Muscle of leg (tissue), 11 donors: Measurements from ENCODE around the gene RIPOR2. TPM values are rescaled to one million over a fixed set of nuclear protein-coding genes. Genes with fewer than 3 reads are reported as not detected.
A peak's percentile ranks its signal among the peaks of the same experiment; 100 is the strongest.

Source experiments
- DNase-seq: peaks from one replicate; pipeline ENCODE4 v3.0.0; 2013
- H3K27ac ChIP-seq: one replicate; pipeline ENCODE4 v1.5.1; 2013; ENCODE audit warnings: mild to moderate bottlenecking, low read length, control low read depth
- H3K27me3 ChIP-seq: one replicate; pipeline ENCODE4 v1.6.1; 2013; ENCODE audit warnings: low read length; ENCODE audit not compliant: control insufficient read depth, insufficient read depth
- H3K36me3 ChIP-seq: one replicate; pipeline ENCODE4 v1.6.1; 2013; ENCODE audit warnings: low read length; ENCODE audit not compliant: control insufficient read depth, insufficient read depth
- H3K4me1 ChIP-seq: one replicate; pipeline ENCODE4 v1.6.1; 2013; ENCODE audit warnings: low read length; ENCODE audit not compliant: control insufficient read depth, insufficient read depth
- H3K4me3 ChIP-seq: one replicate; pipeline ENCODE4 v1.5.1; 2013; ENCODE audit warnings: low read length, control low read depth
- H3K9me3 ChIP-seq: replicated peaks from 2 replicates; pipeline ENCODE4 v1.6.1; 2013; ENCODE audit warnings: low read depth, low read length; ENCODE audit not compliant: control insufficient read depth
- WGBS: methylation state at CpG from one replicate; pipeline ENCODE4 v1.1.5; 2013; ENCODE audit warnings: missing lambda C conversion rate; ENCODE audit not compliant: insufficient coverage; 5-methylcytosine and 5-hydroxymethylcytosine counted together
- polyA plus RNA-seq, 8 donors: library from polyadenylated mRNA; unstranded; fragments of 120-200 nt; gene quantifications; one replicate each; pipeline versions ENCODE4 v1.2.1 to v1.2.3, GENCODE V29; 2013; ENCODE audit warnings: inconsistent platforms in 1 of 8, low replicate concordance in 1 of 8; ENCODE audit not compliant: insufficient read length in 8 of 8, insufficient read depth in 1 of 8
- total RNA-seq: library from RNA; stranded (reverse); fragments of 120-200 nt; gene quantifications from one replicate; pipeline ENCODE4 v1.2.4, GENCODE V29; 2013

Gene RIPOR2
- total and polyA plus RNA-seq, 9 donors: 17.5 to 32.0 (median 25.6) TPM

- no peak for DNase-seq
- no CpG with 5 or more reads among the region's 1 CpG for WGBS
- H3K9me3 ChIP-seq: no peaks in the 10 kb centered on the region
- no peaks in the 10 kb centered on the region for H3K4me1 ChIP-seq
- no peak overlapping the region for H3K4me3 ChIP-seq
- H3K27me3 ChIP-seq: no peaks in the 10 kb centered on the region
- no peak overlapping the region for H3K27ac ChIP-seq
- H3K36me3 ChIP-seq: peaks cover 16% of the 10 kb centered on the region
Measured at GRCh38 chr6:24832794-24833193, 103.0 kb downstream of the RIPOR2 start.

DNA sequence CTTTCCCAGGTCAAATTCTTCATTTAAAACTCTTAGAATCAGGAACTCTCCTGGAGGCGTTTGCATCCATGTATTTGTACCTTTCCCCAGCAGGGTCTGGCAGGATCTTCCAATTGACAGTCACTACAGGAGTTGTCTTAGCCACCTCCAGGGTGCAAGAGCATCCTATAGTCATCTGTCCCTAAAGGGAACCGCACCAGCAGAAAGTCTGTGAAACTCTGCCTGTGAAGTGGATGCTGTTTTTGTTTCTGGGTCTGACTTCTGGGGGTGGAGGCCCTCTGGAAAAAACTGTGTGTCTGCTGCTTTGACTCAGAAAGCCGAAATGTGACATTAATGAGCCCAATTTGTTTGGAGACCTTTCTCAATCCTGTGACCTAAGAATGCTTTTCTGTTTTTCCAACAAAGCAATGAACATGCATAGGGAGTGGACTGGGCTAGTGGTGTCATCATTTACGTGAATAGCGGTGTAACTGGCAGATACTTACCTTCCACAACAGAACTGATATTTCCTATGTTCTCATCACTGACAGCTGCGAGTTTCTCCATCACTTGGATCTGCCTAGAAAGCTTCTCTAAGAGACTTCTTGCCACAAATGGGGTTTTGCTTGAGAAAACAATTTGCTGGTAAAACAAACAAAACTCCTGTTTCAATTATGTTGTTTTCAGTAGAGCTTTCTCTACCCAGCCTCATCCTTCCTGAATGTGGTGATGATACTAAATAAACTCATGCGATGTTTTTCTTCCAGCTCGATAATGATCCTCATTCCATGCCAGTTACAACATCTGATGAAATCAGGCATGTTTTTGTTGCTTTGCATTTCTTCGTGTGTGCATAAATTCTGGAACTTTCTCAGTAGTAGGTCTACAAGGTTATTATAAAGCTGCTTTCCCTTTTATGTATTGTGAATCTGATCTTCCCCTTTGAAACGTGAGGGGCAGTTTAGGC, 103.7 kb downstream of the RIPOR2 start:
- Histone ChIP-seq H3K27ac (no peak overlapping the region), H3K27me3 (no peaks in the 10 kb centered on the region), H3K4me3 (no peak overlapping the region), H3K36me3 (peaks cover 17% of the 10 kb centered on the region), H3K4me1 (no peaks in the 10 kb centered on the region), H3K9me3 (no peaks in the 10 kb centered on the region)
- no CpG with 5 or more reads among the region's 10 CpGs for WGBS
- no peak for DNase-seq

DNA sequence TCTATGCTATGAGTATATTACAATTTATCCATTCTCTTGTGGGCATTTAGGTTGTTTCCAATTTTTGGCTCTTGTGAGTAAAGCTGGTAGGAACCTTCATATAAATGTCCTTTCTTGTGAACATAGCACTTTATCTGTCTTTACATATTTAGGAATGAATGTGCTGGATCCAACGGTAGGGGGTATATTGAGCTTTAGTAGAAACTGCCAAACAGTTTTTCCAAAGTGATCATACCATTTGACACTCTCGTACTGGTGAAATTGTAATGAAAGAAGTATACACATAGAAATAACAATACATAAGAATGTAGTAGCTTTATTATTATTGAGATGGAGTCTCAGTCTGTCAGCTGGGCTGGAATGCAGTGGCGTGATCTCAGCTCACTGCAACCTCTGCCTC, 106.1 kb downstream of the RIPOR2 start:
- Histone ChIP-seq H3K27ac (no peak overlapping the region), H3K4me3 (no peak overlapping the region), H3K27me3 (no peaks in the 10 kb centered on the region), H3K4me1 (no peaks in the 10 kb centered on the region), H3K9me3 (no peaks in the 10 kb centered on the region), H3K36me3 (peaks cover 19% of the 10 kb centered on the region)
- no CpG with 5 or more reads among the region's 3 CpGs for WGBS
- DNase-seq: no peak

DNA sequence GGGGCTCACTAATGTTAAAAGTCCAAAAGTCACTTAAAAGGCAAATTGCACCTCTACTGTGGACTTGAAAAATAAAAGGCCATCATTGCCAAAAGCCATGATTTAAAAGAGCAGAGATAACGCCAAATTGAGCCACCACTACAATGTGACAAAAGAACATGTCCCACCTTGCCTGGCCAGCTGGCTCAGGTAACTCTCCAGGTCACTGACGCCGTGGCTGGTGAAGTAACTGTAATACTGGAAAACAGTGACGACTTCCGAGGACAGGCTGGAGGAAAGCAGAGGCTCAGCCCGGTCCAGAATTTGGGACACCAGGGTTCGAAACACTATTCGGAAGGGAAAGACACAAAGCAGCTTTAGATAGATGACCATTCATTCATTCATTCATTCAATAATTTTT, 107.8 kb downstream of the RIPOR2 start:
- DNase-seq: no peak
- WGBS: 88% methylated on average over 4 of the region's 8 CpGs
- Histone ChIP-seq H3K9me3 (no peaks in the 10 kb centered on the region), H3K4me3 (no peak overlapping the region), H3K4me1 (no peaks in the 10 kb centered on the region), H3K27me3 (no peaks in the 10 kb centered on the region), H3K27ac (no peak overlapping the region), H3K36me3 (peaks cover 21% of the 10 kb centered on the region)

- WGBS: 72% methylated on average over 2 of the region's 3 CpGs
- DNase-seq: no peak
- Histone ChIP-seq H3K27ac (no peak overlapping the region), H3K9me3 (no peaks in the 10 kb centered on the region), H3K27me3 (no peaks in the 10 kb centered on the region), H3K4me3 (no peak overlapping the region), H3K36me3 (peaks cover 21% of the 10 kb centered on the region), H3K4me1 (no peaks in the 10 kb centered on the region)
Measured at GRCh38 chr6:24827162-24827561, 108.6 kb downstream of the RIPOR2 start.

DNA sequence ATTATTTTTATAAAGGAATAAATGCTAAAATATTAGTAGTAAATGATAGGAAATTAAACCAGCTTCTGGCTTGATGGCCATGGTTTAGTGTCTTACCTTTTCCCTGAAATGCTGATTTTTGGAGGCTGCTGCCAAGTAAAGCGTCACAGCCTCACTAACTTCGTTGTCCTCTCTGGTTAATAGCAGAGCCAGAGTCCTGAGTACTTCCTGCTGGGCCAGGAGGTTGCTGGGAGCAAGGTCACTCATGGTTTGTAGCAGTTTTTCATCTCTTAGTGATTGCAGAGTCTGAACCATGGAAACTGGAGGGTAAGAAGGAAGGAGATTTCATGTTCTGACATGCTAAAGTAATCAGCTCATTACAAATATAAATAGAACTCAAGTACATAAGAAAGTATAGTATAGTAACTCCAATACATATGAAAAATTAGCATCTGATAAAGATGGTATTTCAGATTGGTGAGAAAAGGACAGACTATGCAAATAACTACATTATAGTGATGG, 110.6 kb downstream of the RIPOR2 start:
- whole genome bisulfite sequencing: 30% methylated on average over 2 of the region's 2 CpGs
- H3K4me1 ChIP-seq: no peaks in the 10 kb centered on the region
- no peak for DNase-seq
- no peaks in the 10 kb centered on the region for H3K9me3 ChIP-seq
- H3K27me3 ChIP-seq: no peaks in the 10 kb centered on the region
- no peak overlapping the region for H3K4me3 ChIP-seq
- H3K36me3 ChIP-seq: peaks cover 12% of the 10 kb centered on the region
- no peak overlapping the region for H3K27ac ChIP-seq

DNA sequence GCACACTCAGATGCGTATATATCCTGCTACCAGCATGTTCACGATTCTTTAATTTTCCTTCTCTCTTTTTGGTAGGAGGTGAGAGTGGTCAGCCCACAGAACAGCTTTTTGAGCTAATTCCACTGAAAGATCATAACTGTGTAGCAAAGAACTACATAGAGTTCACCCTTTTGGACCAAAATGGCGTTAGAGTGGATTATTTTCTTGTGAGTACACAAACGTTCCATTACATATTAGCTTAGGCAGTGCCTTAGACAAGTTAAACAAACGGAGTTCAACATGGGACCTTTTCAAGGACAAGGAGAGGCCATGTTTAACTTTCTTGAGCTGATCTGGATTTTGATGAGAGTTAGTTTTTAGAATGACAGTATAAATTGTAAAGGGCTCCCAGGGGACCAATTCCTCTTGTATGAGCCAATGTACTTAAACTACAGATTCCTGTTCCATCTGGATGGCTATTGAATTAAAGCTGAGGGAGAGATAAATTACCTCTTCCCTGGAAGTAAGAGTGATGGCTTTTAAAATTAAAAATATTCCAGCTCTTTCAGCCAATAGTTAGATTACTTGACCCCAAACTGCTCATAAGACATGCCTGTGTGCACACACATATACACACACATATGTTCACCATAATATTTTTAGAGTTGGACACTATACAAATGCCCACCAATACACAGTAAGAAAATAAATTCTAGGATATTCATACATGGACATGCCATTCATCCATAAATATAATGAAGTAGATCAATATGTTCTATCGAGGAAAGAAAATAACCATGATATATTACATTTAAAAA, 111.4 kb downstream of the RIPOR2 start:
- no peaks in the 10 kb centered on the region for H3K9me3 ChIP-seq
- peak; percentile 69 for DNase-seq
- peaks cover 11% of the 10 kb centered on the region for H3K36me3 ChIP-seq
- no peaks in the 10 kb centered on the region for H3K4me1 ChIP-seq
- no peaks in the 10 kb centered on the region for H3K27me3 ChIP-seq
- WGBS: 40% methylated on average over 3 of the region's 6 CpGs
- H3K27ac ChIP-seq: no peak overlapping the region
- no peak overlapping the region for H3K4me3 ChIP-seq

- no peaks in the 10 kb centered on the region for H3K4me1 ChIP-seq
- no peaks in the 10 kb centered on the region for H3K9me3 ChIP-seq
- no peak overlapping the region for H3K4me3 ChIP-seq
- DNase-seq: no peak
- H3K36me3 ChIP-seq: peaks cover 10% of the 10 kb centered on the region
- no CpG with 5 or more reads among the region's 2 CpGs for WGBS
- H3K27ac ChIP-seq: no peak overlapping the region
- no peaks in the 10 kb centered on the region for H3K27me3 ChIP-seq
Measured at GRCh38 chr6:24823185-24823584, 112.6 kb downstream of the RIPOR2 start.

DNA sequence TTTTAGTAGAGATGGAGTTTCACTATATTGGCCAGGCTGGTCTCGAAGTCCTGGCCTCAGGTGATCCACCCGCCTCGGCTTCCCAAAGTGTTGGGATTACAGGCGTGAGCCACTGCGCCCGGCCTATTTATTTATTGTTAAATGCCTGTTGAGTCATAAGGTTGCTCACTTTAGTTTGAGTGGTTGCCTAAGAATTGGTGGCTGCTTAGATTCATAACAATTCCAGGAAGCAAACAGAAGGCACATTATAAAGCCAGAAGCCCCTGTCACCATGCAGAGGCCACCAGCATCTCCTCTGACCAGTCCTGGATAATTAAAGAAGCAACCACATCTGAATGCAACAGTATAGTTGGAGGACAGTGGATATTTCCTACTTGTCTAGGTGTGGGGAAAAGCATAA, 113.1 kb downstream of the RIPOR2 start:
- no peak for DNase-seq
- Histone ChIP-seq H3K36me3 (peaks cover 11% of the 10 kb centered on the region), H3K9me3 (no peaks in the 10 kb centered on the region), H3K4me1 (no peaks in the 10 kb centered on the region), H3K27me3 (no peaks in the 10 kb centered on the region), H3K27ac (no peak overlapping the region), H3K4me3 (no peak overlapping the region)
- 100% methylated on average over 1 of the region's 6 CpGs for WGBS

GRCh38 chr6:24821860-24822444, 113.8 kb downstream of the RIPOR2 start:
- H3K36me3 ChIP-seq: peaks cover 13% of the 10 kb centered on the region
- H3K27ac ChIP-seq: no peak overlapping the region
- no peak overlapping the region for H3K4me3 ChIP-seq
- H3K27me3 ChIP-seq: no peaks in the 10 kb centered on the region
- no peak for DNase-seq
- no peaks in the 10 kb centered on the region for H3K9me3 ChIP-seq
- WGBS: no CpG with 5 or more reads among the region's 3 CpGs
- H3K4me1 ChIP-seq: no peaks in the 10 kb centered on the region
